OCI-M2 (cell line): ENCODE measurements around the gene ENTPD2.

Source experiments
- DNase-seq: peaks from one replicate; lab custom pipeline; 2025; ENCODE audit not compliant: unreplicated experiment; lab: John Stamatoyannopoulos, UW

The ENTPD2 gene

GRCh38 chr9:137080260-137081122 is 26.6 kb upstream of the ENTPD2 start:
- DNase-seq = no peak

GRCh38 chr9:137079401-137079787 is 25.5 kb upstream of the ENTPD2 start:
- DNase-seq = no peak

GRCh38 chr9:137078701-137079400 is 25.0 kb upstream of the ENTPD2 start:
- no peak for DNase-seq

- no peak for DNase-seq
Measured at GRCh38 chr9:137077758-137078693, 24.2 kb upstream of the ENTPD2 start.

- no peak for DNase-seq
Measured at GRCh38 chr9:137077010-137077747, 23.3 kb upstream of the ENTPD2 start, which contains the start of gene UAP1L1. TSS of gene UAP1L1 (plus strand) at chr9:137077517. CDS start at chr9:137077533, 16 bp downstream.

GRCh38 chr9:137076636-137077009 is 22.8 kb upstream of the ENTPD2 start:
- DNase-seq = no peak

- no peak for DNase-seq
Measured at GRCh38 chr9:137075275-137075775, 21.5 kb upstream of the ENTPD2 start.

GRCh38 chr9:137074657-137075274 is 20.9 kb upstream of the ENTPD2 start:
- no peak for DNase-seq

GRCh38 chr9:137073992-137074399 is 20.1 kb upstream of the ENTPD2 start:
- DNase-seq = no peak

GRCh38 chr9:137071282-137071681 is 17.4 kb upstream of the ENTPD2 start:
- DNase-seq = no peak

GRCh38 chr9:137070906-137071275 is 17.0 kb upstream of the ENTPD2 start:
- no peak for DNase-seq

GRCh38 chr9:137070201-137070905 is 16.5 kb upstream of the ENTPD2 start, which contains the start of gene SAPCD2:
TSS of gene SAPCD2 (minus strand) at chr9:137070557. CDS start at chr9:137070460, 97 bp downstream.
- DNase-seq = peak; percentile 61

- DNase-seq = no peak
Measured at GRCh38 chr9:137069508-137070091, 15.7 kb upstream of the ENTPD2 start.

GRCh38 chr9:137068539-137069507 is 15.0 kb upstream of the ENTPD2 start:
- no peak for DNase-seq

- no peak for DNase-seq
Measured at GRCh38 chr9:137067860-137068538, 14.1 kb upstream of the ENTPD2 start.

GRCh38 chr9:137066096-137066861 is 12.4 kb upstream of the ENTPD2 start:
- DNase-seq = no peak
